Measurements from ENCODE around the gene TBCK. TPM values are rescaled to one million over a fixed set of nuclear protein-coding genes. Genes with fewer than 3 reads are reported as not detected.

The TBCK gene
- total and polyA plus RNA-seq, 2 experiments from 2014 or later: 13.9 to 28.9 TPM

GRCh38 chr4:106149026-106149425 lies 167.0 kb downstream of the TBCK start:
- DNase-seq (ENCODE audit: low spot score) (no peak), ATAC-seq (no peak)
- no peak for TF ChIP-seq CTCF (conservative IDR thresholded peaks at IDR 0.05; ENCODE audit: low read depth in 2 of 2)
- TF ChIP-seq REST (IDR thresholded peaks at IDR 0.05; ENCODE audit: unreplicated experiment): no peak
- TF ChIP-seq ZNF331 (CRISPR knock-in tag; IDR thresholded peaks at IDR 0.05; ENCODE audit: low read depth): no peak
- TF ChIP-seq STAT1 (IDR thresholded peaks at IDR 0.05; ENCODE audit: unreplicated experiment): no peak
- TF ChIP-seq EZH2 (IDR thresholded peaks at IDR 0.05; ENCODE audit: low read depth, unreplicated experiment): no peak
- no peak for TF ChIP-seq JUNB (IDR thresholded peaks at IDR 0.05; ENCODE audit: unreplicated experiment)
- 0 out of 2 replicates have a peak, but pooled peaks cover 5% of the 10 kb centered on the region for H3K36me3 ChIP-seq (ENCODE audit: insufficient read depth)
- peaks cover 46% of the 10 kb centered on the region for H3K36me3 Mint-ChIP-seq (ENCODE audit: low read depth)
- H3K27ac ChIP-seq (ENCODE audit: low read depth): no peak overlapping the region
- H3K27me3 ChIP-seq (ENCODE audit: insufficient read depth): no peaks in the 10 kb centered on the region
- H3K27ac Mint-ChIP-seq: no peak overlapping the region
- no peak overlapping the region for H3K4me3 Mint-ChIP-seq
- no peaks in the 10 kb centered on the region for H4K20me1 ChIP-seq (replicated peaks; ENCODE audit: insufficient read depth)
- no peaks in the 10 kb centered on the region for H3K79me2 ChIP-seq (replicated peaks; ENCODE audit: insufficient read depth)
- H3K4me2 ChIP-seq: no peak overlapping the region
- H3K4me3 ChIP-seq: no peak overlapping the region
- H3K9me2 ChIP-seq (ENCODE audit: insufficient read depth): peaks cover 3% of the 10 kb centered on the region
- H3K4me1 ChIP-seq (ENCODE audit: insufficient read depth): no peaks in the 10 kb centered on the region
- H3K9me3 Mint-ChIP-seq: peaks cover 23% of the 10 kb centered on the region
- H3K27me3 Mint-ChIP-seq (ENCODE audit: insufficient read depth, low read depth, poor library complexity): no peaks in the 10 kb centered on the region
- no peak overlapping the region for H2AFZ ChIP-seq
- no peaks in the 10 kb centered on the region; the same call in 2 of the 3 replicates for H3K4me1 Mint-ChIP-seq
- H3F3A ChIP-seq (replicated peaks; ENCODE audit: low read depth): no peaks in the 10 kb centered on the region

GRCh38 chr4:106142616-106143127 lies 173.3 kb downstream of the TBCK start:
- Histone ChIP-seq H2AFZ (no peak overlapping the region), H3K27me3 (ENCODE audit: insufficient read depth) (no peaks in the 10 kb centered on the region), H3K36me3 (ENCODE audit: insufficient read depth) (0 out of 2 replicates have a peak, but pooled peaks cover 3% of the 10 kb centered on the region), H3K27ac (ENCODE audit: low read depth) (no peak overlapping the region), H3K4me3 (no peak overlapping the region), H3K4me2 (no peak overlapping the region), H3K79me2 (replicated peaks; ENCODE audit: insufficient read depth) (no peaks in the 10 kb centered on the region), H3K4me1 (ENCODE audit: insufficient read depth) (no peaks in the 10 kb centered on the region), H3F3A (replicated peaks; ENCODE audit: low read depth) (no peaks in the 10 kb centered on the region), H3K9me2 (ENCODE audit: insufficient read depth) (peaks cover 3% of the 10 kb centered on the region; the same call in 1 of the 2 replicates), H4K20me1 (replicated peaks; ENCODE audit: insufficient read depth) (no peaks in the 10 kb centered on the region)
- Mint-ChIP-seq H3K27me3 (ENCODE audit: insufficient read depth, low read depth, poor library complexity) (no peaks in the 10 kb centered on the region), H3K4me3 (no peak overlapping the region), H3K4me1 (peaks cover 12% of the 10 kb centered on the region), H3K36me3 (ENCODE audit: low read depth) (peaks cover 26% of the 10 kb centered on the region), H3K9me3 (peaks cover 14% of the 10 kb centered on the region), H3K27ac (peak overlapping the region; percentile 11; the same call in 1 of the 2 replicates)
- TF ChIP-seq CTCF (conservative IDR thresholded peaks at IDR 0.05; ENCODE audit: low read depth in 2 of 2): no peak
- TF ChIP-seq ETS1 (IDR thresholded peaks at IDR 0.05): no peak
- no peak for TF ChIP-seq STAT1 (IDR thresholded peaks at IDR 0.05; ENCODE audit: unreplicated experiment)
- TF ChIP-seq JUNB (IDR thresholded peaks at IDR 0.05; ENCODE audit: unreplicated experiment): no peak
- TF ChIP-seq NANOG (IDR thresholded peaks at IDR 0.05; ENCODE audit: borderline replicate concordance): no peak
- ATAC-seq: no peak
- no peak for DNase-seq (ENCODE audit: low spot score)

All from GM23338 (cell line).